Uterus (tissue), 4 donors: ENCODE measurements around the gene NADK. TPM values are rescaled to one million over a fixed set of nuclear protein-coding genes. Genes with fewer than 3 reads are reported as not detected.

ENCODE experiments used
- DNase-seq, 2 donors: peaks; one replicate each; pipeline ENCODE4 v3.0.0-alpha.2; 2019 to 2020
- H3K27ac ChIP-seq, 2 donors: fragments of 200-600 bp; sonication (generic); 1 replicate in 1 of 2; 2 replicates in 1 of 2; pipeline ENCODE4 v1.5.1; 2016 to 2018
- H3K27me3 ChIP-seq, 2 donors: fragments of 200-600 bp; sonication (generic); one replicate each; pipeline ENCODE4 v1.5.1; 2018 to 2019; ENCODE audit warnings: control low read depth in 1 of 2
- H3K36me3 ChIP-seq, 2 donors: fragments of 200-600 bp; sonication (generic); one replicate each; pipeline ENCODE4 v1.5.1; 2019; ENCODE audit warnings: control low read depth in 1 of 2
- H3K4me1 ChIP-seq, 2 donors: fragments of 200-600 bp; sonication (generic); one replicate each; pipeline ENCODE4 v1.5.1; 2018 to 2019; ENCODE audit warnings: control low read depth in 1 of 2
- H3K4me3 ChIP-seq, 2 donors: fragments of 200-600 bp; sonication (generic); 1 replicate in 1 of 2; 2 replicates in 1 of 2; pipeline ENCODE4 v1.5.1; 2018 to 2019; ENCODE audit warnings: mild to moderate bottlenecking in 1 of 2
- H3K9me3 ChIP-seq, 2 donors: fragments of 200-600 bp; sonication (generic); one replicate each; pipeline ENCODE4 v1.5.1; 2019; ENCODE audit warnings: control low read depth in 1 of 2
- CTCF ChIP-seq, 4 experiments: fragments of 200-600 bp in 2 of 4; fragments of 450-650 bp in 2 of 4; sonication (generic) in 2 of 4; IDR thresholded peaks; one replicate each; pipeline ENCODE4 v1.5.1; 2016 to 2019; ENCODE audit warnings: antibody characterized with exemption in 4 of 4, mild to moderate bottlenecking in 2 of 4, moderate library complexity in 1 of 4
- POLR2A ChIP-seq, 2 donors: fragments of 450-650 bp; IDR thresholded peaks; one replicate each; pipeline ENCODE4 v1.6.1; 2016; ENCODE audit warnings: antibody characterized with exemption in 2 of 2, mild to moderate bottlenecking in 1 of 2, moderate library complexity in 1 of 2
- intact Hi-C: fragments of 100-400 bp; cut with DNase I; formaldehyde crosslinking; loops from one replicate; pipeline ENCODE4 v1.15.1; 2023; ENCODE audit warnings: low total_unique reads
- total RNA-seq, 4 donors: library from RNA; depleted of rRNA in 3 of 4; stranded (reverse); fragments of >200 nt in 3 of 4; gene quantifications; one replicate each; pipeline versions ENCODE4 v1.1.0 to v1.2.4, GENCODE V29; 2014 to 2023
- donor health status: DM: yes; HTN: yes; CAD: no.

NADK gene
- total RNA-seq, 4 donors from 2014 or later: 40.1 to 76.9 (median 51.8) TPM

- no peaks in the 10 kb centered on the region for H3K36me3 ChIP-seq
- no peak for DNase-seq
- H3K27me3 ChIP-seq: no peaks in the 10 kb centered on the region
- no peaks in the 10 kb centered on the region for H3K9me3 ChIP-seq
- no peak for TF ChIP-seq CTCF (IDR thresholded peaks at IDR 0.05)
- no peak for TF ChIP-seq POLR2A (IDR thresholded peaks at IDR 0.05)
- no peaks in the 10 kb centered on the region for H3K4me1 ChIP-seq
- intact Hi-C loops: no loop called here
- H3K27ac ChIP-seq: no peak overlapping the region
- no peak overlapping the region for H3K4me3 ChIP-seq
Observed at GRCh38 chr1:1760345-1760650, 18.0 kb downstream of the NADK start.

- intact Hi-C loops: no loop called here
- Histone ChIP-seq H3K36me3 (no peaks in the 10 kb centered on the region), H3K27ac (no peak overlapping the region), H3K9me3 (no peaks in the 10 kb centered on the region), H3K4me1 (no peaks in the 10 kb centered on the region), H3K4me3 (no peak overlapping the region), H3K27me3 (no peaks in the 10 kb centered on the region)
- TF ChIP-seq POLR2A (IDR thresholded peaks at IDR 0.05): no peak
- no peak for TF ChIP-seq CTCF (IDR thresholded peaks at IDR 0.05)
- peak in 1 of 2 donors; percentile 13 for DNase-seq
Observed at GRCh38 chr1:1759456-1760344, 18.6 kb downstream of the NADK start.

GRCh38 chr1:1758692-1759455, 19.4 kb downstream of the NADK start:
- intact Hi-C loops: no loop called here
- no peaks in the 10 kb centered on the region for H3K27me3 ChIP-seq
- no peak overlapping the region for H3K4me3 ChIP-seq
- no peaks in the 10 kb centered on the region for H3K9me3 ChIP-seq
- peak in 1 of 2 donors; percentile 34 for DNase-seq
- H3K27ac ChIP-seq: no peak overlapping the region
- no peaks in the 10 kb centered on the region for H3K4me1 ChIP-seq
- no peaks in the 10 kb centered on the region for H3K36me3 ChIP-seq
- TF ChIP-seq POLR2A (IDR thresholded peaks at IDR 0.05): peak in 1 of 2 donors; percentile 27
- TF ChIP-seq CTCF (IDR thresholded peaks at IDR 0.05): no peak

DNA sequence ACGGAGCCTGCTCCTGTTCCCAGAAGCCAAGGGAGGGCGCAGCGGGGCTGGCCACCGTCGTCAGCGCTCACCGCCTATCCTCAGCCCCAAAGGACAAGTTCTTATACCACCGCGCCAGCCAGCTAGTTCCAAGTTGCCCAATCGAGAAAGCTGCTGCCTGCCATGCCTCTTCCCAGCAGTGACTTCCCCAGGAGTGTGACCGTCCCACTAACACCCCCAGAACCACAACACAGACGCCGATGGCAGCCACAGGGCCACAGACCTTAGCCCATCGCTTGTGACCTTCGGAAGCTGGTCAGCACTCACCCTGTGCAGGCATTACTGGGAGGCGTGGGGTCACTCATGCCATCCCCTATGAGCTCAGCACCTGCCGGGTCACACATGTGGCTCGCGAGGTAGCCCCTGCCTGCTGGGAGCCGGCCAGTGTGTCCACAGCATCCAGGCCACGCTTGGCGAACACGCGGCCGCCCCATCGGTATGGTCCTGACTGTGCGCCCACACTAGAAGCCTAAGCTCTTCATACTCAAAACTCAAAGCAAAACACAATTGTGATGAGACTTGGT, 20.1 kb downstream of the NADK start:
- intact Hi-C loops: no loop called here
- H3K27ac ChIP-seq: no peak overlapping the region
- no peaks in the 10 kb centered on the region for H3K36me3 ChIP-seq

More for the DNA sequence above, 20.1 kb downstream of the NADK start:
- TF ChIP-seq POLR2A (IDR thresholded peaks at IDR 0.05) (no peak), CTCF (IDR thresholded peaks at IDR 0.05) (no peak)
- Histone ChIP-seq H3K9me3 (no peaks in the 10 kb centered on the region), H3K27me3 (no peaks in the 10 kb centered on the region), H3K4me3 (no peak overlapping the region), H3K4me1 (no peaks in the 10 kb centered on the region)
- no peak for DNase-seq
